Right kidney (tissue), 9 donors: ENCODE results near the gene OR51M1.
"Not testable (repeated sequence)": the region's sequence is repeated elsewhere in the genome, so short reads cannot be mapped to it uniquely, and the experiment has no call there.

ENCODE experiments used
- DNase-seq: peaks from one replicate; pipeline ENCODE4 v3.0.0-alpha.2; 2016
- long read RNA-seq, 8 donors: transcript quantifications; one replicate each; lab custom pipeline, GENCODE V29; 2026

OR51M1 gene
- long read RNA-seq, donor 1, result 0 reads
- long read RNA-seq, donor 2, result 0 reads
- long read RNA-seq, donor 3, result 0 reads
- long read RNA-seq, donor 4, partial matches to known transcripts, result 0 of 1 reads
- long read RNA-seq, donor 4, other reads (novel, unspliced or antisense), result 0 of 1 reads
- long read RNA-seq, donor 5, result 0 reads
- long read RNA-seq, donor 6, result 0 reads
- long read RNA-seq, donor 7, result 0 reads
- long read RNA-seq, donor 8, result 0 reads

- no peak for DNase-seq
Measured at GRCh38 chr11:5383576-5383975, at the start of gene OR51M1. Gene OR51M1, plus strand, starts transcription at chr11:5383812. Its CDS starts 5,587 bp downstream, at chr11:5389399.

- DNase-seq, result no peak
Measured at GRCh38 chr11:5335170-5335569, 48.4 kb upstream of the OR51M1 start.

GRCh38 chr11:5336331-5336730 lies 47.3 kb upstream of the OR51M1 start:
- DNase-seq, result no peak

- DNase-seq, result not testable (repeated sequence)
Measured at GRCh38 chr11:5337253-5337652, 46.4 kb upstream of the OR51M1 start.

- no peak for DNase-seq
Measured at GRCh38 chr11:5339771-5340322, 43.8 kb upstream of the OR51M1 start.

GRCh38 chr11:5343474-5344335 lies 39.9 kb upstream of the OR51M1 start, which contains the start of gene OR51B5:
Gene OR51B5, minus strand, starts transcription at chr11:5343524. Its CDS starts 0 bp downstream, at chr11:5343524.
- DNase-seq, result no peak

- DNase-seq, result no peak
Measured at GRCh38 chr11:5345831-5346230, 37.8 kb upstream of the OR51M1 start.

GRCh38 chr11:5348551-5349194 lies 34.9 kb upstream of the OR51M1 start:
- no peak for DNase-seq

- no peak for DNase-seq
Measured at GRCh38 chr11:5349550-5349949, 34.1 kb upstream of the OR51M1 start.

- no peak for DNase-seq
Measured at GRCh38 chr11:5351208-5351607, 32.4 kb upstream of the OR51M1 start, which contains the start of gene OR51B6. Gene OR51B6, plus strand, starts transcription at chr11:5351508. Its CDS starts 0 bp downstream, at chr11:5351508.

GRCh38 chr11:5356031-5356430 lies 27.6 kb upstream of the OR51M1 start:
- DNase-seq, result not testable (repeated sequence)

- no peak for DNase-seq
Measured at GRCh38 chr11:5362017-5362625, 21.5 kb upstream of the OR51M1 start.

GRCh38 chr11:5363679-5364078 lies 19.9 kb upstream of the OR51M1 start:
- no peak for DNase-seq

- DNase-seq, result no peak
Measured at GRCh38 chr11:5364214-5364613, 19.4 kb upstream of the OR51M1 start.

- DNase-seq, result not testable (repeated sequence)
Measured at GRCh38 chr11:5366365-5366764, 17.2 kb upstream of the OR51M1 start.

GRCh38 chr11:5366856-5367255 lies 16.8 kb upstream of the OR51M1 start:
- DNase-seq, result no peak

- DNase-seq, result no peak
Measured at GRCh38 chr11:5367448-5368074, 16.1 kb upstream of the OR51M1 start.

- DNase-seq, result no peak
Measured at GRCh38 chr11:5368502-5369043, 15.0 kb upstream of the OR51M1 start.

- no peak for DNase-seq
Measured at GRCh38 chr11:5369789-5370188, 13.8 kb upstream of the OR51M1 start.

GRCh38 chr11:5380740-5381342 lies 2.8 kb upstream of the OR51M1 start:
- no peak for DNase-seq

GRCh38 chr11:5384335-5384734 lies 723 bp downstream of the OR51M1 start:
- no peak for DNase-seq
